Measurements from ENCODE around the gene TTLL11.

The TTLL11 gene

GRCh38 chr9:122080986-122081385, 12.1 kb downstream of the TTLL11 start:
- TF ChIP-seq CTCF (IDR thresholded peaks at IDR 0.05; ENCODE audit: low read depth, low read length, missing control alignments), result no peak
- no peak overlapping the region for H3K4me3 ChIP-seq (ENCODE audit: low read depth, low read length)
- DNase-seq (ENCODE audit: low read depth), result no peak

GRCh38 chr9:122078557-122078956, 14.6 kb downstream of the TTLL11 start:
- no peak for TF ChIP-seq CTCF (IDR thresholded peaks at IDR 0.05; ENCODE audit: low read depth, low read length, missing control alignments)
- DNase-seq (ENCODE audit: low read depth), result no peak
- H3K4me3 ChIP-seq (ENCODE audit: low read depth, low read length), result no peak overlapping the region

- DNase-seq (ENCODE audit: low read depth), result no peak
- TF ChIP-seq CTCF (IDR thresholded peaks at IDR 0.05; ENCODE audit: low read depth, low read length, missing control alignments), result no peak
Observed at GRCh38 chr9:122076773-122077172, 16.3 kb downstream of the TTLL11 start.

GRCh38 chr9:122076117-122076516, 17.0 kb downstream of the TTLL11 start:
- H3K4me3 ChIP-seq (ENCODE audit: low read depth, low read length), result no peak overlapping the region
- DNase-seq (ENCODE audit: low read depth), result no peak
- no peak for TF ChIP-seq CTCF (IDR thresholded peaks at IDR 0.05; ENCODE audit: low read depth, low read length, missing control alignments)

More at GRCh38 chr9:122076773-122077172, 16.3 kb downstream of the TTLL11 start:
- no peak overlapping the region for H3K4me3 ChIP-seq (ENCODE audit: low read depth, low read length)

GRCh38 chr9:122075135-122076030, 17.7 kb downstream of the TTLL11 start:
- DNase-seq (ENCODE audit: low read depth), result no peak
- no peak overlapping the region for H3K4me3 ChIP-seq (ENCODE audit: low read depth, low read length)
- no peak for TF ChIP-seq CTCF (IDR thresholded peaks at IDR 0.05; ENCODE audit: low read depth, low read length, missing control alignments)

- no peak for TF ChIP-seq CTCF (IDR thresholded peaks at IDR 0.05; ENCODE audit: low read depth, low read length, missing control alignments)
- H3K4me3 ChIP-seq (ENCODE audit: low read depth, low read length), result no peak overlapping the region
- no peak for DNase-seq (ENCODE audit: low read depth)
Observed at GRCh38 chr9:122071715-122072114, 21.4 kb downstream of the TTLL11 start.

Data from GM12864 (cell line).